ENCODE results near the gene CTNNA3.

GRCh38 chr10:67022099-67022498 is 673.9 kb downstream of the CTNNA3 start:
- TF ChIP-seq POLR2A (IDR thresholded peaks at IDR 0.05) = no peak
- TF ChIP-seq, protein P1, sequence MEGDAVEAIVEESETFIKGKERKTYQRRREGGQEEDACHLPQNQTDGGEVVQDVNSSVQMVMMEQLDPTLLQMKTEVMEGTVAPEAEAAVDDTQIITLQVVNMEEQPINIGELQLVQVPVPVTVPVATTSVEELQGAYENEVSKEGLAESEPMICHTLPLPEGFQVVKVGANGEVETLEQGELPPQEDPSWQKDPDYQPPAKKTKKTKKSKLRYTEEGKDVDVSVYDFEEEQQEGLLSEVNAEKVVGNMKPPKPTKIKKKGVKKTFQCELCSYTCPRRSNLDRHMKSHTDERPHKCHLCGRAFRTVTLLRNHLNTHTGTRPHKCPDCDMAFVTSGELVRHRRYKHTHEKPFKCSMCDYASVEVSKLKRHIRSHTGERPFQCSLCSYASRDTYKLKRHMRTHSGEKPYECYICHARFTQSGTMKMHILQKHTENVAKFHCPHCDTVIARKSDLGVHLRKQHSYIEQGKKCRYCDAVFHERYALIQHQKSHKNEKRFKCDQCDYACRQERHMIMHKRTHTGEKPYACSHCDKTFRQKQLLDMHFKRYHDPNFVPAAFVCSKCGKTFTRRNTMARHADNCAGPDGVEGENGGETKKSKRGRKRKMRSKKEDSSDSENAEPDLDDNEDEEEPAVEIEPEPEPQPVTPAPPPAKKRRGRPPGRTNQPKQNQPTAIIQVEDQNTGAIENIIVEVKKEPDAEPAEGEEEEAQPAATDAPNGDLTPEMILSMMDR (IDR thresholded peaks at IDR 0.05) = no peak
